ENCODE measurements around the gene TOMM7.

TOMM7 gene

GRCh38 chr7:22833957-22834356, 11.3 kb upstream of the TOMM7 start:
- DNase-seq (ENCODE audit: low read depth) = no peak

DNA sequence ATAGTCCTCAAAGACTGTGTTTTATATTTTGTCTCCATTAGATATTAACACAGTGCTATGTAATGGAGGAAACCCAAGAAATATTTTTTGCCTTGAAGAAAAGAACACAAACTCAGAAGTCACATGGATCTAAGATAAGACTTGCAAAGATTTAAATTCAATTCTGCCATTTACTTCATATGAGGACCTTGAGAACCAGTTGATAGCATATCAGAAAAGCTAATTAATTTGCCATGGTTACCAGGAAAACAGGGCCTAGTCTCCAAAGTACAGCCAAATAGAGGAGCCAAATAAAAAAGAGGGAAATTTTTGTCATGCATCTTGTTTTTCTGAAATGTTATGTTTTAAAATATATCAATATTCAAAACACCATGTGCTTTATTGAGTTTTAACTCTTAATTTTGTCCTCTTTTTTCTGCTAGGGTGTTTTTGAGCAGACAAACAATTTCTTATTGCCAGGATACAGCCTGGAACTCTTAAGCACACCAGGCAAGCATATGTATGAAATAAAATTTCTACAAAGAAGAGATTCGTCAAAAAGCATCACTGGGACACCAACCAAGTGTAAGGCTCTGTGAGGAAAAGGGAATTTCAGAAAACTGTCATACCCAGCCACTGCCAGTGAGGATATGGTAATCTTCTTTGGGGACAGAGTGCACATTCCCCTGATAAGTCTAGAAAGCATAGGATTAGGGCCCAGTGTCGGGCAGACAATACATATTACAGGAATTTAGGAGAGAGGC, 10.6 kb upstream of the TOMM7 start:
- TF ChIP-seq, protein P1, sequence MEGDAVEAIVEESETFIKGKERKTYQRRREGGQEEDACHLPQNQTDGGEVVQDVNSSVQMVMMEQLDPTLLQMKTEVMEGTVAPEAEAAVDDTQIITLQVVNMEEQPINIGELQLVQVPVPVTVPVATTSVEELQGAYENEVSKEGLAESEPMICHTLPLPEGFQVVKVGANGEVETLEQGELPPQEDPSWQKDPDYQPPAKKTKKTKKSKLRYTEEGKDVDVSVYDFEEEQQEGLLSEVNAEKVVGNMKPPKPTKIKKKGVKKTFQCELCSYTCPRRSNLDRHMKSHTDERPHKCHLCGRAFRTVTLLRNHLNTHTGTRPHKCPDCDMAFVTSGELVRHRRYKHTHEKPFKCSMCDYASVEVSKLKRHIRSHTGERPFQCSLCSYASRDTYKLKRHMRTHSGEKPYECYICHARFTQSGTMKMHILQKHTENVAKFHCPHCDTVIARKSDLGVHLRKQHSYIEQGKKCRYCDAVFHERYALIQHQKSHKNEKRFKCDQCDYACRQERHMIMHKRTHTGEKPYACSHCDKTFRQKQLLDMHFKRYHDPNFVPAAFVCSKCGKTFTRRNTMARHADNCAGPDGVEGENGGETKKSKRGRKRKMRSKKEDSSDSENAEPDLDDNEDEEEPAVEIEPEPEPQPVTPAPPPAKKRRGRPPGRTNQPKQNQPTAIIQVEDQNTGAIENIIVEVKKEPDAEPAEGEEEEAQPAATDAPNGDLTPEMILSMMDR (conservative IDR thresholded peaks at IDR 0.05; ENCODE audit: low read depth, low read length) = no peak
- H3K4me3 ChIP-seq (ENCODE audit: low read length) = no peak overlapping the region
- DNase-seq (ENCODE audit: low read depth) = no peak

More at GRCh38 chr7:22833957-22834356, 11.3 kb upstream of the TOMM7 start:
- TF ChIP-seq, protein P1 (conservative IDR thresholded peaks at IDR 0.05; ENCODE audit: low read depth, low read length) = no peak
- H3K4me3 ChIP-seq (ENCODE audit: low read length) = no peak overlapping the region

- no peak overlapping the region for H3K4me3 ChIP-seq (ENCODE audit: low read length)
- no peak for DNase-seq (ENCODE audit: low read depth)
- TF ChIP-seq, protein P1 (conservative IDR thresholded peaks at IDR 0.05; ENCODE audit: low read depth, low read length) = no peak
Measured at GRCh38 chr7:22832401-22832800, 9.8 kb upstream of the TOMM7 start.

DNA sequence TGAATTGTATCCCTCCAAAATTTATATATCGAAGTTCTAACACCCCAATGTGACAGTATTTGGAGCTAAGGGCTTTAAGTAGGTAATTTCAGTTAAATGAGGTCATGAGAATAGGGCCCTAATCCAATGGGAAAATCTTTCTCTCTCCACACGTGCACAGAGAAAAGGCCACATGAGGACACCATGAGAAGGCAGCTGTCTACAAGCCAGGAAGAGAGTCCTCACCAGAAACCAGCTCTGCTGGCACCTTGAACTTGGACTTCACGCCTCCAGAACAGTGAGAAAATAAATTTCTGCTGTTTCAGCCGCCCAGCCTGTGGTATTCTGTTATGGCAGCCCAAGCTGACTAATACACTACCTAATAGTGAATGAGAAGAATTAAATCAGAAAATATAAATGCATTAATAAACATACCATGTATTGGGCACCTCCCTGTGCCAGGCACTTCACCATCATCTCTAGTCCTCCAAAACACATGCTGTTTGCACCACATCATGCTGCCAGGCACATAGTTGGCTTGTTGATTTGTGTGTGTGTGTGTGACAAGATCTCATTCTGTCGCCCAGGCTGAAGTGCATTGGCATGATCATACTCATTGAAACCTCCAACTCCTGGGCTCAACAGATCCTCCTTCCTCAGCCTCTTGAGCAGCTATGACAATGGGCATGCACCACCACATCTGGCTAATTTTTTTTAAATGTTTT, 9.1 kb upstream of the TOMM7 start:
- no peak for DNase-seq (ENCODE audit: low read depth)
- H3K4me3 ChIP-seq (ENCODE audit: low read length) = no peak overlapping the region
- TF ChIP-seq, protein P1 (conservative IDR thresholded peaks at IDR 0.05; ENCODE audit: low read depth, low read length) = no peak

GRCh38 chr7:22827563-22827962, 4.9 kb upstream of the TOMM7 start:
- no peak overlapping the region for H3K4me3 ChIP-seq (ENCODE audit: low read length)
- TF ChIP-seq, protein P1 (conservative IDR thresholded peaks at IDR 0.05; ENCODE audit: low read depth, low read length) = no peak
- no peak for DNase-seq (ENCODE audit: low read depth)

DNA sequence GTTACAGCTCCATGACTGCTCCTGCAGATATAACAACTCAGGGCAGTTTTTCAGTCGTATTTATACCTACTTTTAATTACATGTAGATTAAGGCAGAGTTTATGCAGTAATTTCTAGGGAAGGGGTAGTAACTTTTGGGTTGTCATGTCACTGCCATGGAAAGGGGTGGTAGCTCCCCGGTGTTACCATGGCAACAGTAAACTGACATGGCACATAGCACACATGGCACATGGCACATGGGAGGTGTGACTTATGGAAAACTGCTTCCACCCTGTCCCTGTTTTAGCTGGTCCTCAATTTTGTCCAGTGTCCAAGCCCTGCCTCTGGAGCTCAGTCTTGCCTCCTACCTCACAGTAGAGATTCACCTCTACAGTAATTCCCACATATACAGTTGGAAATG, 3.9 kb upstream of the TOMM7 start:
- DNase-seq (ENCODE audit: low read depth) = no peak
- H3K4me3 ChIP-seq (ENCODE audit: low read length) = no peak overlapping the region
- TF ChIP-seq, protein P1 (conservative IDR thresholded peaks at IDR 0.05; ENCODE audit: low read depth, low read length) = no peak

- H3K4me3 ChIP-seq (ENCODE audit: low read length) = no peak overlapping the region
- TF ChIP-seq, protein P1 (conservative IDR thresholded peaks at IDR 0.05; ENCODE audit: low read depth, low read length) = no peak
- no peak for DNase-seq (ENCODE audit: low read depth)
Measured at GRCh38 chr7:22824760-22825159, 2.1 kb upstream of the TOMM7 start.

All from retinal pigment epithelial cell (primary cell).